Spleen (tissue), 7 donors: ENCODE results near the gene IQSEC1.

ENCODE experiments used
- CTCF ChIP-seq, 11 experiments: fragments of 200-600 bp in 7 of 11; fragments of 450-650 bp in 4 of 11; sonication (generic) in 4 of 11; IDR thresholded peaks in 8 of 11; conservative IDR thresholded peaks in 3 of 11; 1 replicate in 7 of 11; 2 replicates in 4 of 11; pipeline versions ENCODE4 v1.4.0 to v1.8.0; 2016 to 2021; ENCODE audit warnings: antibody characterized with exemption in 11 of 11, inconsistent platforms in 4 of 11, mild to moderate bottlenecking in 1 of 11
- POLR2A ChIP-seq, 3 donors: fragments of 450-650 bp; IDR thresholded peaks; one replicate each; pipeline ENCODE4 v1.5.1; 2017; ENCODE audit warnings: antibody characterized with exemption in 3 of 3, mild to moderate bottlenecking in 1 of 3
- POLR2AphosphoS5 ChIP-seq, 3 donors: sonication (generic); formaldehyde crosslinking; IDR thresholded peaks; one replicate each; pipeline ENCODE4 v1.5.1; 2017; ENCODE audit warnings: antibody characterized with exemption in 3 of 3
- donor health status: DM: no; HTN: no; CAD: no; lungs with moderate emphysema.
- donor health status: DM: no; HTN: no; CAD: no.
- donor health status: DM: no; HTN: no; CAD: no.

- no peak for TF ChIP-seq CTCF (IDR thresholded peaks at IDR 0.05 in 8 of 11, conservative IDR thresholded peaks at IDR 0.05 in 3 of 11)
- no peak for TF ChIP-seq POLR2AphosphoS5 (IDR thresholded peaks at IDR 0.05)
- TF ChIP-seq POLR2A (IDR thresholded peaks at IDR 0.05) = no peak
Measured at GRCh38 chr3:12960497-12960896, 112.7 kb downstream of the IQSEC1 start.
